MM.1S (cell line): ENCODE results near the gene BCR.

Experiments
- DNase-seq: peaks from one replicate; pipeline ENCODE4 v3.0.0-alpha.2; 2015
- H2AFZ ChIP-seq: fragments of 300-600 bp; sonication (generic); 2 replicates; pipeline ENCODE4 v1.6.0; 2016; ENCODE audit warnings: antibody characterized with exemption, low read length
- H3F3A ChIP-seq: fragments of 300-600 bp; sonication (generic); 2 replicates; pipeline ENCODE4 v1.6.1; 2016; ENCODE audit warnings: mild to moderate bottlenecking, antibody characterized with exemption, low read length, moderate library complexity, mixed read lengths; ENCODE audit not compliant: insufficient read depth
- H3K27ac ChIP-seq: fragments of 300-600 bp; sonication (generic); 2 replicates; pipeline ENCODE4 v1.5.1; 2016; ENCODE audit warnings: mild to moderate bottlenecking, low read length
- H3K27me3 ChIP-seq: fragments of 300-600 bp; sonication (generic); replicated peaks from 2 replicates; pipeline ENCODE4 v1.6.0; 2016; ENCODE audit warnings: low read length; ENCODE audit not compliant: insufficient read depth
- H3K36me3 ChIP-seq: fragments of 300-600 bp; sonication (generic); replicated peaks from 2 replicates; pipeline ENCODE4 v1.6.1; 2016; ENCODE audit warnings: mild to moderate bottlenecking, low read length, mixed read lengths; ENCODE audit not compliant: insufficient read depth
- H3K4me1 ChIP-seq: fragments of 300-600 bp; sonication (generic); 2 replicates; pipeline ENCODE4 v1.6.1; 2016; ENCODE audit warnings: low read length, mixed read lengths
- H3K4me2 ChIP-seq: fragments of 300-600 bp; sonication (generic); 2 replicates; pipeline ENCODE4 v1.6.0; 2016; ENCODE audit warnings: low read depth, low read length
- H3K4me3 ChIP-seq: fragments of 300-600 bp; sonication (generic); 2 replicates; pipeline ENCODE4 v1.5.1; 2016; ENCODE audit warnings: low read length, mixed read lengths
- H3K79me2 ChIP-seq: fragments of 300-600 bp; sonication (generic); 2 replicates; pipeline ENCODE4 v1.6.1; 2016; ENCODE audit warnings: mixed run types, low read length, mixed read lengths
- H3K9ac ChIP-seq: fragments of 300-600 bp; sonication (generic); 2 replicates; pipeline ENCODE4 v1.6.1; 2016; ENCODE audit warnings: low read length, mixed read lengths
- H3K9me2 ChIP-seq: fragments of 300-600 bp; sonication (generic); replicated peaks from 2 replicates; pipeline ENCODE4 v1.6.1; 2016; ENCODE audit warnings: mild to moderate bottlenecking, low read length, mixed read lengths; ENCODE audit not compliant: insufficient read depth
- H3K9me3 ChIP-seq: fragments of 300-600 bp; sonication (generic); replicated peaks from 2 replicates; pipeline ENCODE4 v1.6.1; 2016; ENCODE audit warnings: mild to moderate bottlenecking, low read length, mixed read lengths; ENCODE audit not compliant: insufficient read depth
- H4K20me1 ChIP-seq: fragments of 300-600 bp; sonication (generic); 2 replicates; pipeline ENCODE4 v1.6.1; 2016; ENCODE audit warnings: mild to moderate bottlenecking, low read length, moderate library complexity, mixed read lengths; ENCODE audit not compliant: insufficient read depth
- CTCF ChIP-seq: fragments of 300-600 bp; sonication (generic); IDR thresholded peaks from 2 replicates; pipeline ENCODE4 v1.5.1; 2016; ENCODE audit warnings: antibody characterized with exemption, low read length, mixed read lengths
- EZH2 ChIP-seq: fragments of 300-600 bp; sonication (generic); optimal IDR thresholded peaks from 2 replicates; pipeline ENCODE3; 2017; ENCODE audit warnings: low read depth, mild to moderate bottlenecking, antibody characterized with exemption, low read length, mixed read lengths
- EZH2phosphoT487 ChIP-seq: fragments of 300-600 bp; sonication (generic); IDR thresholded peaks from 2 replicates; pipeline ENCODE4 v1.6.1; 2018; ENCODE audit warnings: antibody characterized with exemption, low read length

Gene BCR

GRCh38 chr22:23284504-23285033, 104.3 kb downstream of the BCR start:
- no peaks in the 10 kb centered on the region for H3K36me3 ChIP-seq
- H3K9me2 ChIP-seq: no peaks in the 10 kb centered on the region
- H3K9ac ChIP-seq: no peak overlapping the region

GRCh38 chr22:23285236-23285635, 104.9 kb downstream of the BCR start:
- Histone ChIP-seq H4K20me1 (0 out of 2 replicates have a peak, but pooled peaks cover 4% of the 10 kb centered on the region), H3K36me3 (no peaks in the 10 kb centered on the region; the same call in 1 of the 2 replicates), H3K27me3 (no peaks in the 10 kb centered on the region), H3K9me3 (no peaks in the 10 kb centered on the region), H3K4me2 (no peak overlapping the region), H3K9me2 (no peaks in the 10 kb centered on the region), H3K4me3 (no peak overlapping the region), H3K4me1 (peaks cover 14% of the 10 kb centered on the region), H3K27ac (no peak overlapping the region), H3F3A (peaks cover 6% of the 10 kb centered on the region; the same call in 1 of the 2 replicates), H2AFZ (no peak overlapping the region), H3K9ac (no peak overlapping the region), H3K79me2 (peaks cover 52% of the 10 kb centered on the region)
- no peak for DNase-seq
- TF ChIP-seq CTCF: no peak
- TF ChIP-seq EZH2phosphoT487: no peak
- TF ChIP-seq EZH2: no peak

More at GRCh38 chr22:23284504-23285033, 104.3 kb downstream of the BCR start:
- no peaks in the 10 kb centered on the region for H3K9me3 ChIP-seq
- H3K4me3 ChIP-seq: no peak overlapping the region
- no peak overlapping the region for H3K27ac ChIP-seq
- H4K20me1 ChIP-seq: no peaks in the 10 kb centered on the region
- H3K4me1 ChIP-seq: peaks cover 20% of the 10 kb centered on the region
- no peak for DNase-seq
- H3K27me3 ChIP-seq: no peaks in the 10 kb centered on the region
- H3K4me2 ChIP-seq: no peak overlapping the region
- peaks cover 52% of the 10 kb centered on the region for H3K79me2 ChIP-seq
- TF ChIP-seq EZH2 (no peak), CTCF (no peak), EZH2phosphoT487 (no peak)
- H3F3A ChIP-seq: peaks cover 10% of the 10 kb centered on the region; the same call in 1 of the 2 replicates
- H2AFZ ChIP-seq: no peak overlapping the region

GRCh38 chr22:23285734-23286133, 105.4 kb downstream of the BCR start:
- no peaks in the 10 kb centered on the region for H3K9me3 ChIP-seq
- peaks cover 6% of the 10 kb centered on the region; the same call in 1 of the 2 replicates for H3F3A ChIP-seq
- H4K20me1 ChIP-seq: 0 out of 2 replicates have a peak, but pooled peaks cover 7% of the 10 kb centered on the region
- no peaks in the 10 kb centered on the region; the same call in 1 of the 2 replicates for H3K36me3 ChIP-seq
- peaks cover 10% of the 10 kb centered on the region for H3K4me1 ChIP-seq
- H3K4me3 ChIP-seq: no peak overlapping the region
- H3K9me2 ChIP-seq: no peaks in the 10 kb centered on the region
- H3K9ac ChIP-seq: no peak overlapping the region
- no peak for TF ChIP-seq EZH2phosphoT487
- TF ChIP-seq EZH2: no peak
- TF ChIP-seq CTCF: no peak
- no peak overlapping the region for H3K27ac ChIP-seq
- no peak overlapping the region for H3K4me2 ChIP-seq
- no peak for DNase-seq
- H3K27me3 ChIP-seq: no peaks in the 10 kb centered on the region
- no peak overlapping the region for H2AFZ ChIP-seq
- H3K79me2 ChIP-seq: peaks cover 50% of the 10 kb centered on the region
